Activated B cell treated with CpG ODN at 0.5 μM for 24 hours (primary cell): ENCODE data around the gene COBL. TPM values are rescaled to one million over a fixed set of nuclear protein-coding genes. Genes with fewer than 3 reads are reported as not detected.

Experiments used
- ATAC-seq: fragments of 200-7000 bp; cut with Tn5 transposase; one replicate; pipeline ENCODE4 v1.10.0; 2021; ENCODE audit warnings: low read depth, mild to moderate bottlenecking, moderate library complexity
- CTCF ChIA-PET: fragments of 350-600 bp; sonication (Branson Sonifier 250); formaldehyde crosslinking; loops from one replicate; lab custom pipeline; 2021; ENCODE audit warnings: antibody characterized with exemption; lab: Charles Lee
- POLR2A ChIA-PET: fragments of 350-600 bp; sonication (Branson Sonifier 250); formaldehyde crosslinking; loops from one replicate; lab custom pipeline; 2021; ENCODE audit warnings: antibody characterized with exemption; lab: Charles Lee
- DNase-seq: peaks from one replicate; pipeline ENCODE4 v3.0.0; 2022
- H3K27ac Mint-ChIP-seq: one replicate; pipeline ENCODE4 v1.8.0; 2020; ENCODE audit warnings: mixed read lengths
- H3K27me3 Mint-ChIP-seq: one replicate; pipeline ENCODE4 v1.8.0; 2021; ENCODE audit warnings: mixed read lengths
- H3K36me3 Mint-ChIP-seq: one replicate; pipeline ENCODE4 v1.8.0; 2021; ENCODE audit warnings: low read depth, mixed read lengths
- H3K4me1 Mint-ChIP-seq: one replicate; pipeline ENCODE4 v1.8.0; 2021; ENCODE audit warnings: mixed read lengths
- H3K4me3 Mint-ChIP-seq: one replicate; pipeline ENCODE4 v1.8.0; 2020; ENCODE audit warnings: mild to moderate bottlenecking, mixed read lengths
- H3K9me3 Mint-ChIP-seq: one replicate; pipeline ENCODE4 v1.8.0; 2020; ENCODE audit warnings: mixed read lengths
- CTCF ChIP-seq: fragments of 200-600 bp; IDR thresholded peaks from one replicate; pipeline ENCODE4 v1.8.0; 2022; ENCODE audit warnings: antibody characterized with exemption, mild to moderate bottlenecking
- intact Hi-C: fragments of 100-400 bp; cut with micrococcal nuclease; formaldehyde crosslinking; loops from one replicate; pipeline ENCODE4 v1.15.1; 2024
- total RNA-seq: library from RNA; stranded (reverse); gene quantifications from 2 replicates; pipeline ENCODE4 v1.2.3, GENCODE V29; 2022

Gene COBL
- total RNA-seq, 1 donor from 2014 or later, result not detected

- no peaks in the 10 kb centered on the region for H3K36me3 Mint-ChIP-seq
- ATAC-seq (no peak), DNase-seq (no peak)
- no peak overlapping the region for H3K4me3 Mint-ChIP-seq
- intact Hi-C loops, result no loop called here
- POLR2A ChIA-PET, result no interaction called here
- H3K27ac Mint-ChIP-seq, result no peak overlapping the region
- H3K27me3 Mint-ChIP-seq, result no peaks in the 10 kb centered on the region
- TF ChIP-seq CTCF, result no peak
- CTCF ChIA-PET, result no interaction called here
- H3K4me1 Mint-ChIP-seq, result no peaks in the 10 kb centered on the region
- H3K9me3 Mint-ChIP-seq, result no peaks in the 10 kb centered on the region
These were observed 17.7 kb downstream of the COBL start for GRCh38 chr7:51298912-51299311.

- CTCF ChIA-PET, result no interaction called here
- H3K9me3 Mint-ChIP-seq, result no peaks in the 10 kb centered on the region
- no peaks in the 10 kb centered on the region for H3K4me1 Mint-ChIP-seq
- ATAC-seq (no peak), DNase-seq (no peak)
- TF ChIP-seq CTCF, result no peak
- intact Hi-C loops, result no loop called here
- no peaks in the 10 kb centered on the region for H3K27me3 Mint-ChIP-seq
- POLR2A ChIA-PET, result no interaction called here
- H3K36me3 Mint-ChIP-seq, result no peaks in the 10 kb centered on the region
- H3K4me3 Mint-ChIP-seq, result no peak overlapping the region
- no peak overlapping the region for H3K27ac Mint-ChIP-seq
These were observed 18.6 kb downstream of the COBL start for GRCh38 chr7:51297986-51298385.

- no peaks in the 10 kb centered on the region for H3K9me3 Mint-ChIP-seq
- no peak overlapping the region for H3K27ac Mint-ChIP-seq
- TF ChIP-seq CTCF, result no peak
- no peaks in the 10 kb centered on the region for H3K4me1 Mint-ChIP-seq
- no peak for DNase-seq
- peaks cover 2% of the 10 kb centered on the region for H3K27me3 Mint-ChIP-seq
- ATAC-seq, result no peak
- H3K36me3 Mint-ChIP-seq, result no peaks in the 10 kb centered on the region
- ChIA-PET CTCF (no interaction called here), POLR2A (no interaction called here)
- H3K4me3 Mint-ChIP-seq, result no peak overlapping the region
- intact Hi-C loops, result no loop called here
These were observed 21.0 kb downstream of the COBL start for GRCh38 chr7:51295440-51296245.

GRCh38 chr7:51292596-51292995 is 24.0 kb downstream of the COBL start:
- Mint-ChIP-seq H3K4me1 (no peaks in the 10 kb centered on the region), H3K36me3 (no peaks in the 10 kb centered on the region), H3K9me3 (no peaks in the 10 kb centered on the region), H3K27me3 (peaks cover 5% of the 10 kb centered on the region), H3K4me3 (no peak overlapping the region), H3K27ac (no peak overlapping the region)
- intact Hi-C loops, result no loop called here
- ATAC-seq (no peak), DNase-seq (no peak)
- TF ChIP-seq CTCF, result no peak
- POLR2A ChIA-PET, result no interaction called here
- CTCF ChIA-PET, result no interaction called here

GRCh38 chr7:51290702-51291540 is 25.7 kb downstream of the COBL start:
- ChIA-PET POLR2A (no interaction called here), CTCF (no interaction called here)
- no peak overlapping the region for H3K4me3 Mint-ChIP-seq
- DNase-seq (no peak), ATAC-seq (no peak)
- H3K4me1 Mint-ChIP-seq, result no peaks in the 10 kb centered on the region
- peaks cover 5% of the 10 kb centered on the region for H3K27me3 Mint-ChIP-seq
- H3K36me3 Mint-ChIP-seq, result no peaks in the 10 kb centered on the region
- TF ChIP-seq CTCF, result no peak
- H3K27ac Mint-ChIP-seq, result no peak overlapping the region
- intact Hi-C loops, result no loop called here
- H3K9me3 Mint-ChIP-seq, result no peaks in the 10 kb centered on the region
